ENCODE measurements around the gene GPD1L. TPM values are rescaled to one million over a fixed set of nuclear protein-coding genes. Genes with fewer than 3 reads are reported as not detected.

GPD1L gene
- total RNA-seq, 3 donors from 2014 or later (not counting 1 experiment from before 2014, with no cell fraction given): 14.8 to 35.3 (median 28.4) TPM

DNA sequence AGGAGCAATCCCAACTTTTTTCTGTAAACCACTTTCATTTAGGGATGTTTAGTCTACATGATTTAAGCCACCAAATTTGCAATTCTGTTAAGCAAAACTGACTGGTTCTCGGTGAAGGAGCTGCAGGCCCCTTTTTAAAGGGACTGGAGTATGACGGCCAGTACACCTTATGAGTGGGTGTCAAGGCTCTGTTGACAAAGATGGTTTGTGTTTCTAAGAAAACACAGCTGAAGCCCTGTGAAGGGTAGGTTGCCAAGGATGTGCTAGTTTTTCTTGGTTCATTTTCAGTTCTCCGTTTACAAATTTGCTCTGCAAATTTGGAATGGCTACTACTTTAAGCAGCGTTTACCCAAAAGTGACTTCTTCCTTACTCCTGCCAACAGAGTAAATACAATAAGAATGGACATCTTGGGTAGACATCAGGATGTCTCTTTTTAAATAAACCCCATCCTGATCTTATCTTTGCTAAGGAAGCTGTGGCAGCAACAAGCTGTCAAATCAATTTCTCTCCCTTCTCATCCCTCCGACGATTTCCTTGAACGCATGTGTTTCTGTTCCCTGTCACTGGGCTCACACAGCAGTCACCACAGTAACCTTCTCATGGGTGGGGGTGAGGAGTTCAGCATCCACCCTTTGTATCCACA is 73.8 kb downstream of the GPD1L start:
- ATAC-seq: no peak
- DNase-seq: no peak
- Histone ChIP-seq H3K27me3 (ENCODE audit: control insufficient read depth, insufficient read depth, low read length) (no peaks in the 10 kb centered on the region), H3K4me1 (ENCODE audit: control insufficient read depth, insufficient read depth, low read length) (no peaks in the 10 kb centered on the region), H3K36me3 (ENCODE audit: control insufficient read depth, insufficient read depth, low read length) (no peaks in the 10 kb centered on the region), H3K9me3 (ENCODE audit: control insufficient read depth, insufficient read depth, low read length) (no peaks in the 10 kb centered on the region), H3K27ac (ENCODE audit: low read length) (no peak overlapping the region), H3K4me3 (ENCODE audit: low read length) (no peak overlapping the region)
- TF ChIP-seq, protein P1, sequence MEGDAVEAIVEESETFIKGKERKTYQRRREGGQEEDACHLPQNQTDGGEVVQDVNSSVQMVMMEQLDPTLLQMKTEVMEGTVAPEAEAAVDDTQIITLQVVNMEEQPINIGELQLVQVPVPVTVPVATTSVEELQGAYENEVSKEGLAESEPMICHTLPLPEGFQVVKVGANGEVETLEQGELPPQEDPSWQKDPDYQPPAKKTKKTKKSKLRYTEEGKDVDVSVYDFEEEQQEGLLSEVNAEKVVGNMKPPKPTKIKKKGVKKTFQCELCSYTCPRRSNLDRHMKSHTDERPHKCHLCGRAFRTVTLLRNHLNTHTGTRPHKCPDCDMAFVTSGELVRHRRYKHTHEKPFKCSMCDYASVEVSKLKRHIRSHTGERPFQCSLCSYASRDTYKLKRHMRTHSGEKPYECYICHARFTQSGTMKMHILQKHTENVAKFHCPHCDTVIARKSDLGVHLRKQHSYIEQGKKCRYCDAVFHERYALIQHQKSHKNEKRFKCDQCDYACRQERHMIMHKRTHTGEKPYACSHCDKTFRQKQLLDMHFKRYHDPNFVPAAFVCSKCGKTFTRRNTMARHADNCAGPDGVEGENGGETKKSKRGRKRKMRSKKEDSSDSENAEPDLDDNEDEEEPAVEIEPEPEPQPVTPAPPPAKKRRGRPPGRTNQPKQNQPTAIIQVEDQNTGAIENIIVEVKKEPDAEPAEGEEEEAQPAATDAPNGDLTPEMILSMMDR (IDR thresholded peaks at IDR 0.05): no peak
- intact Hi-C loops (cut with micrococcal nuclease): no loop called here
- Mint-ChIP-seq H3K4me1 (peaks cover 10 to 14% of the 10 kb centered on the region in 2 donors), H3K4me3 (no peak overlapping the region), H3K27me3 (ENCODE audit: low read depth in 2 of 2) (peaks cover 8 to 16% of the 10 kb centered on the region in 2 donors), H3K27ac (no peak overlapping the region), H3K36me3 (no peaks in the 10 kb centered on the region), H3K9me3 (no peaks in the 10 kb centered on the region)
- 79% methylated on average over 5 of the region's 7 CpGs for WGBS (ENCODE audit: insufficient coverage)

DNA sequence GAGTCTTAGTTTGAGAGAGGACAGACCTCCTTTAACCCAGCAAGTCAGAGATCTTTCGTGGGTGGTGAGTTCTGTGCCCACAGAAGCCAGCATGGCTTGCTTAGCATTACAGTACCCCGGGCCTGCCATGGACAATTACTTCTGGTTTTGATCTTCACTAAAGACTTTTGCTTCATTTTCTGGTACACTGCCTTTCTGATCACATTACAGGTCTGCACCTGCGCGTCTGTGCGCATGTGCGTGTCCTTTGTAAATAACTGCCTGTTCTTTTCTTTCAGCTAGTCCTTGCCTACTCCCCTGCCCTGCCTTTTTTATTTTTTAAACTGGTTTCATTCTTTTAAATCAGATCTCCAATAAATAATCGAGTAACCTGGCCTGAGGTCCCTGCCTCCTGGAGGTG is 74.9 kb downstream of the GPD1L start:
- no peak for DNase-seq
- H3K9me3 Mint-ChIP-seq: no peaks in the 10 kb centered on the region
- H3K4me1 ChIP-seq (ENCODE audit: control insufficient read depth, insufficient read depth, low read length): no peaks in the 10 kb centered on the region
- intact Hi-C loops (cut with micrococcal nuclease): no loop called here
- H3K4me3 Mint-ChIP-seq: no peak overlapping the region
- H3K36me3 Mint-ChIP-seq: no peaks in the 10 kb centered on the region
- TF ChIP-seq, protein P1 (IDR thresholded peaks at IDR 0.05): no peak
- H3K27me3 Mint-ChIP-seq (ENCODE audit: low read depth in 2 of 2): peaks cover 8 to 16% of the 10 kb centered on the region in 2 donors
- no peaks in the 10 kb centered on the region for H3K36me3 ChIP-seq (ENCODE audit: control insufficient read depth, insufficient read depth, low read length)
- H3K27me3 ChIP-seq (ENCODE audit: control insufficient read depth, insufficient read depth, low read length): no peaks in the 10 kb centered on the region
- H3K27ac ChIP-seq (ENCODE audit: low read length): no peak overlapping the region
- peaks cover 10 to 14% of the 10 kb centered on the region in 2 donors for H3K4me1 Mint-ChIP-seq
- H3K4me3 ChIP-seq (ENCODE audit: low read length): no peak overlapping the region
- H3K27ac Mint-ChIP-seq: no peak overlapping the region
- ATAC-seq: no peak
- 79% methylated on average over 7 of the region's 7 CpGs for WGBS (ENCODE audit: insufficient coverage)
- H3K9me3 ChIP-seq (ENCODE audit: control insufficient read depth, insufficient read depth, low read length): no peaks in the 10 kb centered on the region

DNA sequence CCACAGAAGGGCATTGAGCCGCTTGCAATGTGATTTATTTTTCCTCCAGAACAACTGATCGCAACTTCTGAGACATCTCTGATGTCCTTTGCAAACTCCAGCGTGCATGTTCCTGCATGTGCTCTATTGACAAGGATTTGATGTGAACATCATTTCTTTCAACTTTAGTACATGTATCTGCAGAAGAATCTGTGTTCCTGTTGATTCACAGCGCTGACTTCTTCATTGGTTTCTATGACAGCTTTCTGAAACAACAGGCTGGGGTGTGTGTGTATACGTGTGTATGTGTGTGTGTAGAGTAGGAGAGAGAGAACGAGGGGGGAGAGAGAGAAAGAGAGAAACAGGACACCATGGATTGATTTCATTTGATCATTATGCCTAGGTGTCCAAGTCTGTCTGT is 75.4 kb downstream of the GPD1L start:
- Mint-ChIP-seq H3K36me3 (no peaks in the 10 kb centered on the region), H3K9me3 (no peaks in the 10 kb centered on the region), H3K27ac (no peak overlapping the region), H3K4me3 (no peak overlapping the region), H3K27me3 (ENCODE audit: low read depth in 2 of 2) (peaks cover 8 to 15% of the 10 kb centered on the region in 2 donors), H3K4me1 (peaks cover 8 to 13% of the 10 kb centered on the region in 2 donors)
- H3K27ac ChIP-seq (ENCODE audit: low read length): no peak overlapping the region
- H3K27me3 ChIP-seq (ENCODE audit: control insufficient read depth, insufficient read depth, low read length): no peaks in the 10 kb centered on the region
- intact Hi-C loops (cut with micrococcal nuclease): no loop called here
- no peak overlapping the region for H3K4me3 ChIP-seq (ENCODE audit: low read length)
- DNase-seq (no peak), ATAC-seq (no peak)
- no peaks in the 10 kb centered on the region for H3K4me1 ChIP-seq (ENCODE audit: control insufficient read depth, insufficient read depth, low read length)
- WGBS (ENCODE audit: insufficient coverage): 90% methylated on average over 6 of the region's 6 CpGs
- TF ChIP-seq, protein P1 (IDR thresholded peaks at IDR 0.05): no peak
- no peaks in the 10 kb centered on the region for H3K36me3 ChIP-seq (ENCODE audit: control insufficient read depth, insufficient read depth, low read length)
- no peaks in the 10 kb centered on the region for H3K9me3 ChIP-seq (ENCODE audit: control insufficient read depth, insufficient read depth, low read length)

DNA sequence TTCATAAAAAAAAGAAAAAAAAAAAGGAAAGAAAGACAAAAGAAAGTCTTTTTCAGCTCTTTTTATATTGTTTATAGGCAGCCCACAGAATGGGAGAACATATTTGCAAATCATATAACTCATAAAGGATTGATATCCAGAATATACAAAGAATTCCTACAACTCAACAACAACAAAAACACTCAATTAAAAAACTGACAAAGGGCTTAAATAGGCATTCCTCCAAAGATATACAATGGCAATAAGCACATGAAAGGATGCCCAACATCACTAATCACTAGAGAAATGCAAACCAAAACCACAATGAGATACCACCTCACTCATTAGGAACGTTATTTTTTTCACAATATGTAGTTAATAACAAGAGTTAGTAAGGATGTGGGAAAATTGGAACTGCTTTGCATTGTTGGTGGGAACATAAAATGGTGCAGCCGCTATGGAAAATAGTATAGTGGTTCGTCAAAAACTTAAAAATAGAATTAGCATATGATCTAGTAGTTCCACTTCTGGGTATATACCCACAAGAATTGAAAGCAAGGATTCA is 77.8 kb downstream of the GPD1L start:
- Mint-ChIP-seq H3K27ac (no peak overlapping the region), H3K4me1 (no peaks in the 10 kb centered on the region), H3K9me3 (no peaks in the 10 kb centered on the region), H3K27me3 (ENCODE audit: low read depth in 2 of 2) (peaks cover 11 to 13% of the 10 kb centered on the region in 2 donors), H3K36me3 (no peaks in the 10 kb centered on the region), H3K4me3 (no peak overlapping the region)
- no peaks in the 10 kb centered on the region for H3K4me1 ChIP-seq (ENCODE audit: control insufficient read depth, insufficient read depth, low read length)
- no peaks in the 10 kb centered on the region for H3K36me3 ChIP-seq (ENCODE audit: control insufficient read depth, insufficient read depth, low read length)
- H3K27ac ChIP-seq (ENCODE audit: low read length): no peak overlapping the region
- intact Hi-C loops (cut with micrococcal nuclease): no loop called here
- H3K27me3 ChIP-seq (ENCODE audit: control insufficient read depth, insufficient read depth, low read length): no peaks in the 10 kb centered on the region
- no peak for DNase-seq
- H3K4me3 ChIP-seq (ENCODE audit: low read length): no peak overlapping the region
- 82% methylated on average over 2 of the region's 3 CpGs for WGBS (ENCODE audit: insufficient coverage)
- TF ChIP-seq, protein P1 (IDR thresholded peaks at IDR 0.05): no peak
- no peaks in the 10 kb centered on the region for H3K9me3 ChIP-seq (ENCODE audit: control insufficient read depth, insufficient read depth, low read length)
- no peak for ATAC-seq

Data from natural killer cell (primary cell).